ENCODE measurements around the gene KMT2C.

- TF ChIP-seq CTCF (IDR thresholded peaks at IDR 0.05; ENCODE audit: low read length) (no peak), EZH2 (IDR thresholded peaks at IDR 0.05; ENCODE audit: borderline replicate concordance, low read length) (no peak)
These were observed 11.3 kb downstream of the KMT2C start for GRCh38 chr7:152424348-152425108.
